Panc1 (cell line): ENCODE results near the gene MAP2K3. TPM values are rescaled to one million over a fixed set of nuclear protein-coding genes. Genes with fewer than 3 reads are reported as not detected.

ENCODE experiments used
- ATAC-seq: fragments of 200-7000 bp; cut with Tn5 transposase; 2 replicates; pipeline ENCODE4 v1.9.1; 2020; ENCODE audit warnings: mild to moderate bottlenecking, moderate library complexity
- BruUV-seq: library from RNA; stranded (reverse); fragments of 400-500 nt; replicated peaks from 2 replicates; lab custom pipeline; 2021; lab: Mats Ljungman, UMichigan
- CTCF ChIA-PET: fragments of 300-600 bp; sonication (Branson Sonifier 250); formaldehyde crosslinking; loops from one replicate; lab custom pipeline; 2022; ENCODE audit warnings: antibody characterized with exemption; lab: Charles Lee
- POLR2A ChIA-PET: fragments of 300-600 bp; sonication (Branson Sonifier 250); formaldehyde crosslinking; loops from one replicate; lab custom pipeline; 2022; ENCODE audit warnings: antibody characterized with exemption; lab: Charles Lee
- DNase-seq: peaks from one replicate; pipeline ENCODE4 v3.0.0-alpha.2; 2010; ENCODE audit warnings: low read depth, low spot score
- H3K27ac ChIP-seq: 2 replicates; pipeline ENCODE4 v1.5.1; 2011; ENCODE audit warnings: mild to moderate bottlenecking, low read length, inconsistent platforms
- H3K27me3 ChIP-seq: fragments of 200-500 bp; sonication (Bioruptor generic); 2 replicates; pipeline ENCODE4 v1.6.0; 2014; ENCODE audit warnings: low read length, inconsistent platforms; ENCODE audit not compliant: control insufficient read depth, insufficient read depth
- H3K36me3 ChIP-seq: fragments of 200-500 bp; sonication (Bioruptor generic); 2 replicates; pipeline ENCODE4 v1.5.1; 2014; ENCODE audit warnings: inconsistent platforms, mild to moderate bottlenecking, low read length, moderate library complexity; ENCODE audit not compliant: control insufficient read depth, insufficient read depth
- H3K4me1 ChIP-seq: 2 replicates; pipeline ENCODE4 v1.5.1; 2011; ENCODE audit warnings: inconsistent platforms, mild to moderate bottlenecking, low read length, moderate library complexity; ENCODE audit not compliant: control insufficient read depth, insufficient read depth
- H3K4me3 ChIP-seq, 2 experiments: 2 replicates each; pipeline ENCODE4 v1.5.1; 2011 to 2012; ENCODE audit warnings: low read depth in 2 of 2, low read length in 2 of 2, mild to moderate bottlenecking in 2 of 2, inconsistent platforms in 1 of 2, moderate library complexity in 1 of 2
- H3K9me3 ChIP-seq: fragments of 200-500 bp; sonication (Bioruptor generic); 2 replicates; pipeline ENCODE4 v1.5.1; 2014; ENCODE audit warnings: low read depth, mild to moderate bottlenecking, inconsistent platforms, low read length, moderate library complexity; ENCODE audit not compliant: control insufficient read depth, insufficient read depth
- CTCF ChIP-seq: fragments of 450-650 bp; IDR thresholded peaks from 2 replicates; pipeline ENCODE4 v1.5.1; 2017; ENCODE audit warnings: mild to moderate bottlenecking
- POLR2AphosphoS5 ChIP-seq: IDR thresholded peaks from 2 replicates; pipeline ENCODE4 v1.6.1; 2012; ENCODE audit warnings: mild to moderate bottlenecking, low read depth, low read length, moderate library complexity
- REST ChIP-seq, 2 experiments: IDR thresholded peaks; 2 replicates each; pipeline ENCODE4 v1.6.1; 2011 to 2012; ENCODE audit warnings: low read depth in 2 of 2, control low read depth in 1 of 2, low read length in 1 of 2, mild to moderate bottlenecking in 1 of 2, moderate library complexity in 1 of 2; ENCODE audit not compliant: insufficient read depth in 1 of 2
- SIN3A ChIP-seq: IDR thresholded peaks from 2 replicates; pipeline ENCODE4 v1.6.1; 2012; ENCODE audit warnings: low read depth, mild to moderate bottlenecking, low read length, moderate library complexity, borderline replicate concordance; ENCODE audit not compliant: insufficient read depth
- TCF7L2 ChIP-seq: IDR thresholded peaks from 2 replicates; pipeline ENCODE4 v1.6.1; 2011; ENCODE audit warnings: mild to moderate bottlenecking, low read depth, low read length, inconsistent platforms
- in situ Hi-C: cut with HindIII; loops from 2 replicates; pipeline ENCODE4 v1.10.0; 2016; ENCODE audit warnings: low sequenced_read_pairs, low pct_unique_long_range_greater_than_20kb
- intact Hi-C: fragments of 100-400 bp; cut with micrococcal nuclease; formaldehyde crosslinking; loops from one replicate; pipeline ENCODE4 v1.10.0; 2022; ENCODE audit not compliant: unreplicated experiment
- total RNA-seq: library from RNA; stranded (reverse); gene quantifications from one replicate; pipeline ENCODE4 v1.2.1, GENCODE V29; 2021; ENCODE audit not compliant: unreplicated experiment

Gene MAP2K3
- total RNA-seq, 1 experiment from 2014 or later: 44.4 TPM

GRCh38 chr17:21283482-21284318 is 811 bp upstream of the MAP2K3 start:
- no TSS peak for BruUV-seq
- TF ChIP-seq REST (IDR thresholded peaks at IDR 0.05; ENCODE audit: insufficient read depth in 1 of 2, low read depth in 2 of 2, low read length in 1 of 2): no peak
- no peak for TF ChIP-seq TCF7L2
- TF ChIP-seq SIN3A: no peak
- TF ChIP-seq CTCF: no peak
- no peak for TF ChIP-seq POLR2AphosphoS5
- Histone ChIP-seq H3K4me3 (peak overlapping the region; percentile 61 to 75), H3K9me3 (no peaks in the 10 kb centered on the region), H3K27me3 (no peaks in the 10 kb centered on the region), H3K36me3 (peaks cover 2% of the 10 kb centered on the region; the same call in 1 of the 2 replicates), H3K4me1 (peaks cover 29% of the 10 kb centered on the region), H3K27ac (0 out of 2 replicates have a peak overlapping the region, but pooled peaks have one; percentile 39)
- POLR2A ChIA-PET: interaction anchor here (0.6 kb wide), 1 partner anchor 30 kb away, joined by 3 read pairs; no protein-coding TSS in a partner anchor
- no peak for DNase-seq
- intact Hi-C loops: loop anchor here (10.0 kb wide), 1 partner anchor 159 kb away; the partner anchor contains the start of gene DHRS7B
- CTCF ChIA-PET: no interaction called here
- in situ Hi-C loops: no loop called here
- peak; percentile 11 for ATAC-seq

DNA sequence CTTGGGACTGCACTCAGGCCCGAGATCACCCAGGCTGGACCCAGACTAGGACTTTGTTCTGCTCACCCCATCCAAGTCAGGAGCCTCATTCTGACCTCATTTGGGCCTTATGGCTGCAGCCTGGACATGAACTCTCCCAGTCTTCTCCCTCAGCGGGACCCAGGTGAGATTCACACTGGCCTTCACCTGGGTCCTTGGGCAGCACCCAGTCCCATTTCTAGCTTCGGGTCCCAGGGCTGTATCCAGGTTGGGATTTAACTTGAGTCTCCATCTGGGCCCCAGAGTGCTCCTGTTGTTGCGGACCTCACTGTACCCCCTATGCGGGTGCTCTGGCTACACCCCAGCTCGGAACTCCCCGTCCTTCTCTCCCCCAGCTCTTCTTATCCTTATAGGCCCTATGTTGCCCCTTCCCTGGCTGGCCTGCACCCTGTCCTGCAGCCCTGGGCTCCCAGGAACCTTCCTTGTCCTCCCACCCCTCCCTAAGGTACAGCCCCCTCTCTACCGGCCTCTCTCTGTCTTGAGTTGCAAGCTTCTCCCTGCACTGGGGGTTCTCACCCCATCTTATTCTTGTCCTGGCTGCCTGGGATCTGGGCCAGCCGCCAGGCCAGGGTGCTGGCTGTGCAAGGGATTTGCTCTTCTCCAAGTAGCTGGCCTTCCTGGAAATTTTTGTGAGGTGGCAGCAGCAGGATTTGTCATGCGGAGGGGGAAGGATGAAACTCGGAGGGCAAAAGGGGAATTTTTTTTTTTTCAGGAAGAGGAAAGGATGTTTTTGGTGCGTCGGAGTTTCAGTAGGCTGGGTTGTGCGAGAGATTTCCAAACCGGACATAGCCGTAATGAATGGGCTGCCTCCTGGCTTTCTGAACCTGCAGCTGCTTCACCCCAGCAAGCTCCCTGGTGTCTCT is 904 bp downstream of the MAP2K3 start:
- in situ Hi-C loops: no loop called here
- Histone ChIP-seq H3K27me3 (no peaks in the 10 kb centered on the region), H3K27ac (peak overlapping the region; percentile 90), H3K36me3 (peaks cover 2% of the 10 kb centered on the region; the same call in 1 of the 2 replicates), H3K9me3 (no peaks in the 10 kb centered on the region), H3K4me3 (peak overlapping the region; percentile 65 to 75), H3K4me1 (peaks cover 43% of the 10 kb centered on the region)
- ChIA-PET POLR2A (no interaction called here), CTCF (interaction anchor here (0.7 kb wide), 1 partner anchor 166 kb away, joined by 6 read pairs; no protein-coding TSS in a partner anchor)
- no peak for ATAC-seq
- intact Hi-C loops: loop anchor here (10.0 kb wide), 1 partner anchor 161 kb away; the partner anchor contains the start of gene DHRS7B
- BruUV-seq: no TSS peak
- TF ChIP-seq SIN3A: no peak
- TF ChIP-seq POLR2AphosphoS5: no peak
- TF ChIP-seq CTCF: no peak
- DNase-seq: no peak
